Osteoblast (primary cell): ENCODE data around the gene YPEL4. TPM values are rescaled to one million over a fixed set of nuclear protein-coding genes. Genes with fewer than 3 reads are reported as not detected.
"Not testable (repeated sequence)": the region's sequence is repeated elsewhere in the genome, so short reads cannot be mapped to it uniquely, and the experiment has no call there.

Experiments
- DNase-seq: peaks from one replicate; pipeline ENCODE4 v3.0.0; 2011; ENCODE audit warnings: low spot score, mixed read lengths; ENCODE audit not compliant: insufficient read length; ENCODE audit errors: missing footprints
- H2AFZ ChIP-seq: 2 replicates; pipeline ENCODE4 v1.6.0; 2011; ENCODE audit warnings: mild to moderate bottlenecking, low read length
- H3K27ac ChIP-seq: 2 replicates; pipeline ENCODE4 v1.5.1; 2011; ENCODE audit warnings: mild to moderate bottlenecking, low read depth, low read length, moderate library complexity
- H3K27me3 ChIP-seq: 2 replicates; pipeline ENCODE4 v1.6.0; 2012; ENCODE audit warnings: mild to moderate bottlenecking, control low read depth, inconsistent platforms, low read length, moderate library complexity; ENCODE audit not compliant: insufficient read depth
- H3K36me3 ChIP-seq: 2 replicates; pipeline ENCODE4 v1.5.1; 2011; ENCODE audit warnings: mild to moderate bottlenecking, low read length, control low read depth, moderate library complexity; ENCODE audit not compliant: insufficient read depth
- H3K4me1 ChIP-seq: 2 replicates; pipeline ENCODE4 v1.5.1; 2011; ENCODE audit warnings: mild to moderate bottlenecking, low read length, control low read depth, moderate library complexity; ENCODE audit not compliant: insufficient read depth
- H3K4me2 ChIP-seq: 2 replicates; pipeline ENCODE4 v1.6.0; 2011; ENCODE audit warnings: mild to moderate bottlenecking, low read length; ENCODE audit not compliant: insufficient read depth
- H3K4me3 ChIP-seq: fragments of 200-600 bp; sonication (generic); 3 replicates; pipeline ENCODE4 v1.5.1; 2012; ENCODE audit warnings: mild to moderate bottlenecking, low read length, inconsistent platforms; ENCODE audit not compliant: insufficient read depth
- H3K79me2 ChIP-seq: 2 replicates; pipeline ENCODE4 v1.6.0; 2012; ENCODE audit warnings: mild to moderate bottlenecking, low read length, control low read depth, inconsistent platforms; ENCODE audit not compliant: insufficient read depth
- H3K9me3 ChIP-seq: 2 replicates; pipeline ENCODE4 v1.5.1; 2011; ENCODE audit warnings: low read depth, low read length, control low read depth
- H4K20me1 ChIP-seq: 2 replicates; pipeline ENCODE4 v1.6.0; 2012; ENCODE audit warnings: mild to moderate bottlenecking, low read length, control low read depth; ENCODE audit not compliant: insufficient read depth
- CTCF ChIP-seq: IDR thresholded peaks from 2 replicates; pipeline ENCODE4 v1.5.1; 2011; ENCODE audit warnings: mild to moderate bottlenecking, low read depth, low read length, moderate library complexity; ENCODE audit errors: extremely low read depth
- total RNA-seq: library from RNA; depleted of rRNA; stranded (reverse); fragments of >200 nt; gene quantifications from 2 replicates; pipeline ENCODE4 v1.2.3, GENCODE V29; 2012

The YPEL4 gene
- total RNA-seq = 0.59 and 0.72 TPM in 2 replicates

- Histone ChIP-seq H2AFZ (no peak within 1 kb of the TSS), H3K27me3 (peaks cover 36% of the 10 kb centered on the region), H3K9me3 (no peaks in the 10 kb centered on the region), H4K20me1 (peaks cover 37% of the 10 kb centered on the region), H3K36me3 (no peaks in the 10 kb centered on the region), H3K4me3 (peak within 1 kb of the TSS; percentile 70), H3K4me1 (peaks cover 48% of the 10 kb centered on the region), H3K4me2 (peak within 1 kb of the TSS; percentile 84), H3K27ac (no peak within 1 kb of the TSS), H3K79me2 (no peaks in the 10 kb centered on the region)
- DNase-seq = peak; percentile 95
- TF ChIP-seq CTCF = no peak
Observed at GRCh38 chr11:57649826-57650738, at the start of gene YPEL4. YPEL4 (minus strand) TSS chr11:57649912; CDS start chr11:57647107, 2,805 bp downstream.

- Histone ChIP-seq H3K4me2 (no peak overlapping the region), H4K20me1 (peaks cover 1% of the 10 kb centered on the region), H3K4me3 (no peak overlapping the region), H3K36me3 (peaks cover 69% of the 10 kb centered on the region), H3K9me3 (no peaks in the 10 kb centered on the region), H3K4me1 (peaks cover 6% of the 10 kb centered on the region), H2AFZ (no peak overlapping the region), H3K27me3 (no peaks in the 10 kb centered on the region), H3K79me2 (no peaks in the 10 kb centered on the region), H3K27ac (no peak overlapping the region)
- no peak for DNase-seq
- no peak for TF ChIP-seq CTCF
Observed at GRCh38 chr11:57698843-57699365, 49.2 kb upstream of the YPEL4 start.

GRCh38 chr11:57690474-57690873, 40.8 kb upstream of the YPEL4 start:
- DNase-seq, H3K9me3 ChIP-seq, H2AFZ ChIP-seq, H3K27me3 ChIP-seq, H3K4me2 ChIP-seq, H4K20me1 ChIP-seq, H3K4me3 ChIP-seq, H3K27ac ChIP-seq, H3K4me1 ChIP-seq: not testable (repeated sequence)
- Histone ChIP-seq H3K36me3 (peaks cover 65% of the 10 kb centered on the region), H3K79me2 (peaks cover 21% of the 10 kb centered on the region)

GRCh38 chr11:57681168-57681567, 31.5 kb upstream of the YPEL4 start:
- no peak for TF ChIP-seq CTCF
- H3K27me3 ChIP-seq = no peaks in the 10 kb centered on the region
- no peak overlapping the region for H2AFZ ChIP-seq
- H3K4me3 ChIP-seq = no peak overlapping the region
- H3K36me3 ChIP-seq = peaks cover 40% of the 10 kb centered on the region
- H3K4me2 ChIP-seq = no peak overlapping the region
- peaks cover 16% of the 10 kb centered on the region for H3K4me1 ChIP-seq
- DNase-seq = no peak
- no peaks in the 10 kb centered on the region for H3K9me3 ChIP-seq
- H3K27ac ChIP-seq = peak overlapping the region; percentile 30
- H4K20me1 ChIP-seq = peaks cover 35% of the 10 kb centered on the region
- peaks cover 88% of the 10 kb centered on the region for H3K79me2 ChIP-seq
